Iris pigment epithelial cell (primary cell): ENCODE measurements around the gene SNPH.

Source experiments
- DNase-seq: peaks from one replicate; pipeline ENCODE4 v3.0.0-alpha.2; 2011; ENCODE audit warnings: low read depth

Gene SNPH

GRCh38 chr20:1287787-1288569, 21.9 kb downstream of the SNPH start:
- no peak for DNase-seq

- DNase-seq = peak; percentile 72
Measured at GRCh38 chr20:1291191-1291741, 25.2 kb downstream of the SNPH start.

GRCh38 chr20:1292620-1293019, 26.5 kb downstream of the SNPH start:
- no peak for DNase-seq

GRCh38 chr20:1293641-1294379, 27.7 kb downstream of the SNPH start:
- no peak for DNase-seq

GRCh38 chr20:1294497-1294896, 28.4 kb downstream of the SNPH start:
- no peak for DNase-seq

- DNase-seq = no peak
Measured at GRCh38 chr20:1295276-1295930, 29.3 kb downstream of the SNPH start.

- DNase-seq = no peak
Measured at GRCh38 chr20:1296117-1296610, 30.1 kb downstream of the SNPH start.

GRCh38 chr20:1296922-1297321, 30.8 kb downstream of the SNPH start:
- no peak for DNase-seq

GRCh38 chr20:1297486-1297885, 31.4 kb downstream of the SNPH start:
- no peak for DNase-seq

- no peak for DNase-seq
Measured at GRCh38 chr20:1298166-1298565, 32.1 kb downstream of the SNPH start.

GRCh38 chr20:1298888-1299511, 32.9 kb downstream of the SNPH start:
- DNase-seq = no peak

GRCh38 chr20:1299522-1299921, 33.4 kb downstream of the SNPH start:
- DNase-seq = no peak

GRCh38 chr20:1300083-1300840, 34.2 kb downstream of the SNPH start:
- no peak for DNase-seq

- DNase-seq = peak; percentile 77
Measured at GRCh38 chr20:1301031-1301529, 35.0 kb downstream of the SNPH start.

GRCh38 chr20:1302685-1303541, 36.8 kb downstream of the SNPH start:
- no peak for DNase-seq

GRCh38 chr20:1304710-1305515, 38.8 kb downstream of the SNPH start:
- DNase-seq = no peak

GRCh38 chr20:1305712-1306111, 39.6 kb downstream of the SNPH start:
- no peak for DNase-seq

- no peak for DNase-seq
Measured at GRCh38 chr20:1306316-1307135, 40.4 kb downstream of the SNPH start.
